Stimulated activated CD4-positive, alpha-beta T cell treated with anti-CD3 and anti-CD28 coated beads, Interleukin-12 subunit alpha, Interleukin-12 subunit beta, amount 100 ng/mL, for 48 hours (primary cell): ENCODE results near the gene HYDIN.
"Not testable (repeated sequence)": the region's sequence is repeated elsewhere in the genome, so short reads cannot be mapped to it uniquely, and the experiment has no call there.

Experiments
- DNase-seq, 3 donors: peaks; one replicate each; pipeline ENCODE4 v3.0.0-alpha.2; 2020; ENCODE audit warnings: low read depth in 2 of 3, low spot score in 1 of 3

HYDIN gene

GRCh38 chr16:71226229-71227141 is 4.0 kb downstream of the HYDIN start:
- DNase-seq: no peak

GRCh38 chr16:71225145-71225544 is 5.4 kb downstream of the HYDIN start:
- no peak for DNase-seq

- DNase-seq: no peak
These were observed 12.1 kb downstream of the HYDIN start for GRCh38 chr16:71218306-71218963.

- DNase-seq: no peak
These were observed 13.0 kb downstream of the HYDIN start for GRCh38 chr16:71217506-71217905.

- no peak for DNase-seq
These were observed 13.8 kb downstream of the HYDIN start for GRCh38 chr16:71216714-71217113.

GRCh38 chr16:71214746-71215381 is 15.7 kb downstream of the HYDIN start:
- DNase-seq: no peak

- no peak for DNase-seq
These were observed 24.9 kb downstream of the HYDIN start for GRCh38 chr16:71205482-71206131.

- DNase-seq: no peak
These were observed 26.9 kb downstream of the HYDIN start for GRCh38 chr16:71203631-71204030.

GRCh38 chr16:71201556-71201955 is 29.0 kb downstream of the HYDIN start:
- no peak for DNase-seq

- DNase-seq: no peak
These were observed 29.5 kb downstream of the HYDIN start for GRCh38 chr16:71201054-71201453.

- no peak for DNase-seq
These were observed 32.1 kb downstream of the HYDIN start for GRCh38 chr16:71198408-71198807.

- no peak for DNase-seq
These were observed 38.1 kb downstream of the HYDIN start for GRCh38 chr16:71192387-71192786.

GRCh38 chr16:71188956-71189712 is 41.4 kb downstream of the HYDIN start:
- no peak for DNase-seq

- DNase-seq: no peak
These were observed 45.2 kb downstream of the HYDIN start for GRCh38 chr16:71185347-71185746.

- no peak for DNase-seq
These were observed 51.0 kb downstream of the HYDIN start for GRCh38 chr16:71179569-71179968.

- DNase-seq: no peak
These were observed 57.9 kb downstream of the HYDIN start for GRCh38 chr16:71172481-71173207.

GRCh38 chr16:71161007-71161406 is 69.5 kb downstream of the HYDIN start:
- DNase-seq: not testable (repeated sequence)

- DNase-seq: not testable (repeated sequence)
These were observed 73.2 kb downstream of the HYDIN start for GRCh38 chr16:71157278-71157677.

- not testable (repeated sequence) for DNase-seq
These were observed 77.2 kb downstream of the HYDIN start for GRCh38 chr16:71153329-71153728.

GRCh38 chr16:71151654-71152053 is 78.9 kb downstream of the HYDIN start:
- not testable (repeated sequence) for DNase-seq
